ENCODE measurements around the gene MYO1A.
"Not testable (repeated sequence)": the region's sequence is repeated elsewhere in the genome, so short reads cannot be mapped to it uniquely, and the experiment has no call there.

Gene MYO1A

GRCh38 chr12:57087691-57088353, 37.9 kb upstream of the MYO1A start:
- peak; percentile 56 to 85 (median 80) for DNase-seq (ENCODE audit: low read depth in 2 of 3, low spot score in 2 of 3)

- DNase-seq (ENCODE audit: low read depth in 2 of 3, low spot score in 2 of 3): peak; percentile 89 to 96 (median 89)
These were observed 37.2 kb upstream of the MYO1A start for GRCh38 chr12:57087010-57087690.

GRCh38 chr12:57086493-57087009, 36.6 kb upstream of the MYO1A start:
- peak in 1 of 3 experiments; percentile 46 for DNase-seq (ENCODE audit: low read depth in 2 of 3, low spot score in 2 of 3)

GRCh38 chr12:57085999-57086492, 36.1 kb upstream of the MYO1A start:
- DNase-seq (ENCODE audit: low read depth in 2 of 3, low spot score in 2 of 3): no peak

- DNase-seq (ENCODE audit: low read depth in 2 of 3, low spot score in 2 of 3): no peak
These were observed 30.9 kb upstream of the MYO1A start for GRCh38 chr12:57080855-57081254.

- no peak for DNase-seq (ENCODE audit: low read depth in 2 of 3, low spot score in 2 of 3)
These were observed 29.9 kb upstream of the MYO1A start for GRCh38 chr12:57079821-57080220.

- peak; percentile 55 to 90 (median 78) for DNase-seq (ENCODE audit: low read depth in 2 of 3, low spot score in 2 of 3)
These were observed 28.8 kb upstream of the MYO1A start, which contains the start of gene NEMP1 for GRCh38 chr12:57078519-57079404. Gene NEMP1, minus strand, starts transcription at chr12:57078791. Its CDS starts 46 bp downstream, at chr12:57078745.

- not testable (repeated sequence) for DNase-seq (ENCODE audit: low read depth in 2 of 3, low spot score in 2 of 3)
These were observed 23.9 kb upstream of the MYO1A start for GRCh38 chr12:57073566-57074450.

GRCh38 chr12:57072661-57073060, 22.7 kb upstream of the MYO1A start:
- no peak for DNase-seq (ENCODE audit: low read depth in 2 of 3, low spot score in 2 of 3)

- DNase-seq (ENCODE audit: low read depth in 2 of 3, low spot score in 2 of 3): no peak
These were observed 19.6 kb upstream of the MYO1A start for GRCh38 chr12:57069523-57069922.

- DNase-seq (ENCODE audit: low read depth in 2 of 3, low spot score in 2 of 3): no peak
These were observed 16.3 kb upstream of the MYO1A start for GRCh38 chr12:57066245-57066644.

GRCh38 chr12:57063991-57064685, 14.2 kb upstream of the MYO1A start:
- no peak for DNase-seq (ENCODE audit: low read depth in 2 of 3, low spot score in 2 of 3)

GRCh38 chr12:57058454-57058853, 8.5 kb upstream of the MYO1A start:
- DNase-seq (ENCODE audit: low read depth in 2 of 3, low spot score in 2 of 3): no peak

GRCh38 chr12:57057067-57057751, 7.3 kb upstream of the MYO1A start:
- DNase-seq (ENCODE audit: low read depth in 2 of 3, low spot score in 2 of 3): no peak

- DNase-seq (ENCODE audit: low read depth in 2 of 3, low spot score in 2 of 3): no peak
These were observed 5.9 kb upstream of the MYO1A start for GRCh38 chr12:57055824-57056223.

- not testable (repeated sequence) for DNase-seq (ENCODE audit: low read depth in 2 of 3, low spot score in 2 of 3)
These were observed 4.0 kb upstream of the MYO1A start for GRCh38 chr12:57053901-57054300.

- not testable (repeated sequence) for DNase-seq (ENCODE audit: low read depth in 2 of 3, low spot score in 2 of 3)
These were observed 3.2 kb upstream of the MYO1A start for GRCh38 chr12:57053146-57053545.

GRCh38 chr12:57051011-57051410, 1.1 kb upstream of the MYO1A start:
- no peak for DNase-seq (ENCODE audit: low read depth in 2 of 3, low spot score in 2 of 3)

GRCh38 chr12:57049119-57049446, 846 bp downstream of the MYO1A start:
- no peak for DNase-seq (ENCODE audit: low read depth in 2 of 3, low spot score in 2 of 3)
